HepG2 (cell line): ENCODE measurements around the gene TSC1. TPM values are rescaled to one million over a fixed set of nuclear protein-coding genes. Genes with fewer than 3 reads are reported as not detected.

Source experiments
- ATAC-seq: fragments of 200-7000 bp; cut with Tn5 transposase; 3 replicates; pipeline ENCODE4 v1.9.1; 2020; ENCODE audit warnings: mild to moderate bottlenecking, moderate library complexity
- BruUV-seq: library from RNA; stranded (reverse); fragments of 400-500 nt; replicated peaks from 2 replicates; lab custom pipeline; 2021; lab: Mats Ljungman, UMichigan
- CTCF ChIA-PET: fragments of 300-600 bp; formaldehyde crosslinking; extraction: SDS; loops from one replicate; lab custom pipeline; 2021; ENCODE audit warnings: low total read pairs, inconsistent platforms, low intra/inter-chr PET ratio; lab: Yijun Ruan, JAX
- POLR2A ChIA-PET: fragments of 350-600 bp; sonication (Branson Sonifier 250); formaldehyde crosslinking; loops from one replicate; lab custom pipeline; 2020; ENCODE audit warnings: antibody characterized with exemption, inconsistent platforms; lab: Yijun Ruan, JAX
- DNase-seq: peaks from one replicate; pipeline ENCODE4 v3.0.0-alpha.2; 2015; ENCODE audit warnings: low spot score
- FAIRE-seq: peaks from 3 replicates; lab custom pipeline; 2011; peaks lifted over from hg19 to GRCh38; lab: Jason Lieb, UNC
- H2AFZ ChIP-seq: one replicate; pipeline ENCODE4 v1.6.1; 2011; ENCODE audit warnings: low read length, inconsistent platforms
- H3K27ac ChIP-seq: fragments of 300-600 bp; 3 replicates; pipeline ENCODE4 v1.8.0; 2011; ENCODE audit warnings: mixed run types, mild to moderate bottlenecking, mixed read lengths, low read length, inconsistent platforms; ENCODE audit not compliant: insufficient read depth; ENCODE audit errors: extremely low read length
- H3K27me3 ChIP-seq, 2 experiments: fragments of 200-600 bp in 1 of 2; 2 replicates in 1 of 2; 3 replicates in 1 of 2; pipeline versions ENCODE4 v1.6.0 to v1.8.0; 2011; ENCODE audit warnings: low read length in 2 of 2, mild to moderate bottlenecking in 2 of 2, moderate library complexity in 2 of 2, inconsistent platforms in 1 of 2; ENCODE audit not compliant: insufficient read depth in 2 of 2, control insufficient read depth in 1 of 2
- H3K36me3 ChIP-seq, 2 experiments: fragments of 200-600 bp in 1 of 2; replicated peaks in 1 of 2; 2 replicates in 1 of 2; 3 replicates in 1 of 2; pipeline versions ENCODE4 v1.5.1 to v1.8.0; 2011; ENCODE audit warnings: low read length in 2 of 2, inconsistent platforms in 1 of 2; ENCODE audit not compliant: insufficient read depth in 2 of 2, control insufficient read depth in 1 of 2
- H3K4me1 ChIP-seq: 2 replicates; pipeline ENCODE4 v1.5.1; 2012; ENCODE audit warnings: low read length, inconsistent platforms; ENCODE audit not compliant: insufficient read depth
- H3K4me2 ChIP-seq: 2 replicates; pipeline ENCODE4 v1.6.0; 2011; ENCODE audit warnings: low read depth, low read length, inconsistent platforms
- H3K4me3 ChIP-seq, 3 experiments: fragments of 200-600 bp in 1 of 3; sonication (generic), shearing (Covaris generic) in 1 of 3; replicated peaks in 1 of 3; 2 replicates each; pipeline ENCODE4 v1.5.1; 2011 to 2016; ENCODE audit warnings: low read length in 3 of 3, inconsistent platforms in 2 of 3, low read depth in 2 of 3, mild to moderate bottlenecking in 2 of 3, control low read depth in 1 of 3, mixed read lengths in 1 of 3; ENCODE audit not compliant: insufficient read depth in 1 of 3
- H3K79me2 ChIP-seq: one replicate; pipeline ENCODE4 v1.6.1; 2011; ENCODE audit warnings: low read length, inconsistent platforms; ENCODE audit not compliant: insufficient read depth
- H3K9ac ChIP-seq: 2 replicates; pipeline ENCODE4 v1.6.0; 2011; ENCODE audit warnings: mild to moderate bottlenecking, low read depth, low read length, inconsistent platforms; ENCODE audit not compliant: insufficient read depth
- H3K9me3 ChIP-seq: 2 replicates; pipeline ENCODE4 v1.5.1; 2012; ENCODE audit warnings: mild to moderate bottlenecking, low read length
- H4K20me1 ChIP-seq: 2 replicates; pipeline ENCODE4 v1.6.0; 2011; ENCODE audit warnings: inconsistent platforms, mild to moderate bottlenecking, low read length, moderate library complexity; ENCODE audit not compliant: insufficient read depth
- HNRNPLL ChIP-seq: fragments of 200-400 bp; formaldehyde crosslinking; IDR thresholded peaks from 2 replicates; pipeline ENCODE4 v1.6.1; 2017; ENCODE audit warnings: mild to moderate bottlenecking, low read depth, low read length; ENCODE audit not compliant: poor library complexity, severe bottlenecking
- PATZ1 ChIP-seq: sonication (generic); formaldehyde crosslinking; IDR thresholded peaks from 2 replicates; pipeline ENCODE4 v1.4.0; 2020; ENCODE audit warnings: missing genetic modification reagents
- TARDBP ChIP-seq: sonication (generic); formaldehyde crosslinking; IDR thresholded peaks from 2 replicates; pipeline ENCODE4 v1.8.0; 2022; ENCODE audit warnings: mild to moderate bottlenecking, missing genetic modification reagents
- TFDP1 ChIP-seq: IDR thresholded peaks from 2 replicates; pipeline ENCODE4 v1.6.1; 2016; ENCODE audit warnings: missing compliant biosample characterization, missing genetic modification reagents, borderline replicate concordance
- ZNF263 ChIP-seq: sonication (generic); formaldehyde crosslinking; IDR thresholded peaks from 2 replicates; pipeline ENCODE4 v1.4.0; 2020; ENCODE audit warnings: missing genetic modification reagents
- ZNF646 ChIP-seq: sonication (generic); formaldehyde crosslinking; IDR thresholded peaks from 2 replicates; pipeline ENCODE4 v1.9.0; 2021; ENCODE audit warnings: mild to moderate bottlenecking, missing genetic modification reagents
- ZNF687 ChIP-seq: sonication (generic); formaldehyde crosslinking; IDR thresholded peaks from 2 replicates; pipeline ENCODE4 v1.5.1; 2020; ENCODE audit warnings: mild to moderate bottlenecking, missing genetic modification reagents, moderate library complexity
- ZNF816 ChIP-seq: sonication (generic); formaldehyde crosslinking; IDR thresholded peaks from 2 replicates; pipeline ENCODE4 v1.8.0; 2022; ENCODE audit warnings: missing genetic modification reagents, mild to moderate bottlenecking, borderline replicate concordance
- ZNF891 ChIP-seq: sonication (generic); formaldehyde crosslinking; IDR thresholded peaks from 2 replicates; pipeline ENCODE4 v1.5.0; 2020; ENCODE audit warnings: mild to moderate bottlenecking, missing genetic modification reagents
- WGBS: methylation state at CpG from one replicate; pipeline ENCODE4 v1.1.6; 2017; ENCODE audit warnings: low lambda C conversion rate; 5-methylcytosine and 5-hydroxymethylcytosine counted together
- in situ Hi-C: cut with HindIII; loops from 2 replicates; pipeline ENCODE4 v1.10.0; 2017; ENCODE audit warnings: low pct_unique_long_range_greater_than_20kb; ENCODE audit not compliant: extremely low pct_ligation_motif_present
- intact Hi-C: fragments of 100-400 bp; cut with micrococcal nuclease; formaldehyde crosslinking; loops from one replicate; pipeline ENCODE4 v1.10.0; 2022; ENCODE audit not compliant: unreplicated experiment
- polyA plus RNA-seq, 8 experiments: library from polyadenylated mRNA; depleted of rRNA in 3 of 8; stranded (reverse) in 7 of 8; unstranded in 1 of 8; fragments of >200 nt; fragmentation: Illumina TruSeq in 4 of 8; extraction: Trizol in 4 of 8; gene quantifications; 2 replicates each; pipeline versions ENCODE4 v1.2.1 to v1.2.3, GENCODE V29; 2011 to 2016; ENCODE audit warnings: low read depth in 4 of 8, missing spikeins in 1 of 8, mixed read lengths in 1 of 8; ENCODE audit not compliant: insufficient read depth in 1 of 8
- total RNA-seq, 5 experiments: library from RNA; depleted of rRNA; stranded (reverse); fragments of >200 nt; fragmentation: Illumina TruSeq; extraction: Trizol; gene quantifications; 2 replicates each; pipeline ENCODE4 v1.2.3, GENCODE V29; 2016; ENCODE audit warnings: low read depth in 1 of 5

TSC1 gene
- total and polyA plus RNA-seq, 2 of the 13 experiments (the other 11 are each of a cell fraction or from before 2014, with no cell fraction given): 31.6 to 66.1 TPM

GRCh38 chr9:132993511-132993939 is 49.1 kb upstream of the TSC1 start:
- POLR2A ChIA-PET: interaction anchor here (1.9 kb wide), 1 partner anchor 16 kb away, joined by 6 read pairs; no protein-coding TSS in a partner anchor
- in situ Hi-C loops (no loop called here), intact Hi-C loops (loop anchor here (10.0 kb wide), 1 partner anchor 1451 kb away; no protein-coding TSS in a partner anchor)
- no peaks in the 10 kb centered on the region; the same call in 1 of the 2 replicates for H4K20me1 ChIP-seq
- H3K27ac ChIP-seq: peak overlapping the region; percentile 19
- H3K4me3 ChIP-seq: peak overlapping the region in 2 of 3 experiments; percentile 2 to 51; a peak in 2 of 6 replicates
- no peaks in the 10 kb centered on the region for H3K36me3 ChIP-seq
- peak; percentile 29 for DNase-seq
- no peaks in the 10 kb centered on the region for H3K79me2 ChIP-seq
- H2AFZ ChIP-seq: no peak overlapping the region
- BruUV-seq: no TSS peak
- no peaks in the 10 kb centered on the region for H3K9me3 ChIP-seq
- CTCF ChIA-PET: no interaction called here
- peaks cover 5 to 24% of the 10 kb centered on the region in 2 experiments; a peak in 4 of 5 replicates for H3K27me3 ChIP-seq
- peaks cover 77% of the 10 kb centered on the region for H3K4me1 ChIP-seq
- WGBS: 0% methylated on average over 10 of the region's 14 CpGs
- ATAC-seq: peak; percentile 70
- peak; percentile 91 for FAIRE-seq
- H3K9ac ChIP-seq: no peak overlapping the region
- H3K4me2 ChIP-seq: peak overlapping the region; percentile 82
- TF ChIP-seq TFDP1 (CRISPR knock-in tag) (0 out of 2 replicates have a peak, but pooled peaks have one; percentile 25), ZNF646 (CRISPR knock-in tag) (no peak), ZNF816 (CRISPR knock-in tag) (no peak), ZNF891 (0 out of 2 replicates have a peak, but pooled peaks have one; percentile 22), ZNF687 (CRISPR knock-in tag) (peak; percentile 49), TARDBP (CRISPR knock-in tag) (peak; percentile 48; the same call in 1 of the 2 replicates), HNRNPLL (peak; percentile 62), ZNF263 (CRISPR knock-in tag) (peak; percentile 97), PATZ1 (CRISPR knock-in tag) (peak; percentile 60; the same call in 1 of the 2 replicates)
